Activated naive CD8-positive, alpha-beta T cell treated with anti-CD3 and anti-CD28 coated beads, Interleukin-2, amount 10 ng/mL, durations not matched to agents 7 days and 5 days (primary cell): ENCODE data around the gene CST6. TPM values are rescaled to one million over a fixed set of nuclear protein-coding genes. Genes with fewer than 3 reads are reported as not detected.
A peak's percentile ranks its signal among the peaks of the same experiment; 100 is the strongest.

Experiments
- ATAC-seq: fragments of 150-1000 bp; cut with Tn5 transposase; one replicate; pipeline ENCODE4 v1.10.0; 2021; ENCODE audit warnings: low read depth, moderate library complexity
- POLR2A ChIA-PET: fragments of 350-600 bp; sonication (Branson Sonifier 250); formaldehyde crosslinking; loops from one replicate; lab custom pipeline; 2021; ENCODE audit warnings: antibody characterized with exemption; lab: Charles Lee
- DNase-seq: peaks from one replicate; pipeline ENCODE4 v3.0.0; 2021
- H3K27ac Mint-ChIP-seq: one replicate; pipeline ENCODE4 v1.8.0; 2022; ENCODE audit warnings: mild to moderate bottlenecking, mixed read lengths
- H3K27me3 Mint-ChIP-seq: one replicate; pipeline ENCODE4 v1.8.0; 2022; ENCODE audit warnings: mild to moderate bottlenecking, moderate library complexity, mixed read lengths
- H3K36me3 Mint-ChIP-seq: one replicate; pipeline ENCODE4 v1.8.0; 2021; ENCODE audit warnings: mild to moderate bottlenecking, mixed read lengths
- H3K4me1 Mint-ChIP-seq: one replicate; pipeline ENCODE4 v1.8.0; 2021; ENCODE audit warnings: mixed read lengths
- H3K4me3 Mint-ChIP-seq: one replicate; pipeline ENCODE4 v1.8.0; 2022; ENCODE audit warnings: mild to moderate bottlenecking, moderate library complexity, mixed read lengths
- H3K9me3 Mint-ChIP-seq: one replicate; pipeline ENCODE4 v1.8.0; 2021; ENCODE audit warnings: mixed read lengths
- total RNA-seq, 2 experiments: library from RNA; stranded (reverse); gene quantifications; one replicate each; pipeline ENCODE4 v1.2.3, GENCODE V29; 2021

CST6 gene
- total RNA-seq, 2 experiments from 2014 or later = not detected

DNA sequence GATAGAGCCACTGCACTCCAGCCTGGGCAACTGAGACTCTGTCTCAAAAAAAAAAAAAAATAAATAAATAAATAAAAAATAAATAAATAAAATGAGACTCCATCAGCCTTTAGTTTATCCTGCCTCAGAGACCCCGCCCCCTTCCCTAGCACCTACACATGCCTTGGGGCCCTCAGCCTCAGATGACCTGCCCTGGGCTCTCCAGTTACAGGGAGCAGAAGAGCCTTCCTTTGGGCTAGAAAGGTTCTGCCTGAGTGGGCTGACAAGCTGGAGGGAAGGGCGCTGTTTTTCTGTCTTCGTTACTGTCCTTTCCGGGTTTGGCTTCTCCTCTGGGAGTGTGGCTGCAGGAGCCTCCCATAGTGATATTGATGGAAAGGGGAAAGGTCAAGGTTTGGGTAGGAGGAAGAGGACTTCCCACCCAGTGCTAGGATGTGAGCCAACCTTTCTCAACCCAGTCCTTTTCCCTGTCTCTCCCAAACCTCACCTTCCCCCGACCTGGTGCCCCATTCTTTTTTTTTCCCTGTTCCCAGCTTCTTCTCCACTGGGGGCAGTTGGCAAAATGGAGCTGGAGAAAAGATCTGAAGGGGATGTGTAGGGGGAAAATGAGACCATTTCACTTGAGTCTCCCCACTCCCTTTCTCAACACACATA, 38.9 kb downstream of the CST6 start:
- ATAC-seq (no peak), DNase-seq (no peak)
- H3K4me1 Mint-ChIP-seq = peaks cover 28% of the 10 kb centered on the region
- peaks cover 14% of the 10 kb centered on the region for H3K27me3 Mint-ChIP-seq
- no peaks in the 10 kb centered on the region for H3K9me3 Mint-ChIP-seq
- POLR2A ChIA-PET = interaction anchor here (0.5 to 6.5 kb wide), 7 partner anchors 18 to 424 kb away, joined by 4 to 62 read pairs (median 5); partner anchors contain the start of genes MUS81 and PACS1
- H3K27ac Mint-ChIP-seq = peak overlapping the region; percentile 83
- peaks cover 18% of the 10 kb centered on the region for H3K36me3 Mint-ChIP-seq
- peak overlapping the region; percentile 99 for H3K4me3 Mint-ChIP-seq

- H3K4me3 Mint-ChIP-seq = peak overlapping the region; percentile 99
- peaks cover 14% of the 10 kb centered on the region for H3K27me3 Mint-ChIP-seq
- no peaks in the 10 kb centered on the region for H3K9me3 Mint-ChIP-seq
- H3K27ac Mint-ChIP-seq = peak overlapping the region; percentile 83
- no peak for DNase-seq
- H3K36me3 Mint-ChIP-seq = peaks cover 20% of the 10 kb centered on the region
- H3K4me1 Mint-ChIP-seq = peaks cover 28% of the 10 kb centered on the region
- no peak for ATAC-seq
- POLR2A ChIA-PET = interaction anchor here (0.5 to 6.5 kb wide), 12 partner anchors 17 to 425 kb away, joined by 3 to 62 read pairs (median 5); partner anchors contain the start of genes CCDC85B, MUS81 and PACS1
Observed at GRCh38 chr11:66051371-66051765, 39.6 kb downstream of the CST6 start.

DNA sequence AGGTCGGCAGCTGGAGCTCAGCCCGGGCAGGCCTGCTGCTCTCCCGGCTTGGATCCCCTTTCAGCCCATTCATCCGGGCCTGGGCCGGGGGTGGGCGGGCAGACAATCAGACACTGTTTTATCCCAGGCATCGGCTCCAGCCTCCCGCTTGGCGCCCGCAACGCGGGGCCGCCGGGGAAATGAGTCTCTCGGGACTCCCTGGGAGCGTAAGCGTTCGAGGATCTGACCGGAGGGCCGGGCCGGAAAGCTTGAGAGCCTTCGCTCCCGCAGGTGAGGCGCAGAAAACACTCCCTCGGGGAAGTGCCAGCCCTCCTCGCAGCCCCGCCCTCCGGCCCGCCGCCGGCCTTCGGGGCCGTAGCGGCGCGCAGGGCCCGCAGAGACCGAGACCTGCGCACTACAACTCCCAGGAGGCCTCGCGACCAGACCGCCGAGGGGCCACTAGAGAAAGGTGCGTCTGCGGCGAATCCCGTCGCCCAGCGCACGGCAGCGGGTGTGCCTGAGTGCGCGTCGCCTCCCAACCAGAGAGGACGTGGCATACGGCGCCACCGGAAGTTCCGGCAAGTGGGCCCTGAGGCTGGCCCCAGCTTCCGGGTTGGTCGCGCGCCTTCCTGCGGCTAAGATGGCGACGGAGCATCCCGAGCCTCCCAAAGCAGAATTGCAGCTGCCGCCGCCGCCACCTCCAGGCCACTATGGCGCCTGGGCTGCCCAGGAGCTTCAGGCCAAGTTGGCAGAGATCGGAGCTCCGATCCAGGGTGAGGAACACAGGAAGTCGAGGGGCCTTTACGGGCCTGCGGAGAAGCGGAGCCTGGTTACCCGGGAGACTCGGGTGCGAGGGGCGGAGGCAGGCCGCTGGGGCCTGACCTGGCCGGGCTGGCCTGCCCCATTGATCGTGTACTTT, 40.2 kb downstream of the CST6 start, which contains the start of gene SF3B2:
Gene SF3B2, plus strand, starts transcription at position 599 of the 898 bp plus-strand sequence. Its CDS starts 21 bp downstream, at position 620.
- no peaks in the 10 kb centered on the region for H3K9me3 Mint-ChIP-seq
- H3K4me3 Mint-ChIP-seq = peak within 1 kb of the TSS; percentile 99
- peaks cover 20% of the 10 kb centered on the region for H3K36me3 Mint-ChIP-seq
- H3K27me3 Mint-ChIP-seq = peaks cover 10% of the 10 kb centered on the region
- peaks cover 28% of the 10 kb centered on the region for H3K4me1 Mint-ChIP-seq
- POLR2A ChIA-PET = interaction anchor here (0.6 to 6.5 kb wide), 24 partner anchors 11 to 437 kb away, joined by 3 to 62 read pairs (median 5); partner anchors contain the start of genes BANF1, CCDC85B, CFL1 and EIF1AD
- DNase-seq (peak; percentile 96), ATAC-seq (peak; percentile 99)
- H3K27ac Mint-ChIP-seq = peak within 1 kb of the TSS; percentile 92

DNA sequence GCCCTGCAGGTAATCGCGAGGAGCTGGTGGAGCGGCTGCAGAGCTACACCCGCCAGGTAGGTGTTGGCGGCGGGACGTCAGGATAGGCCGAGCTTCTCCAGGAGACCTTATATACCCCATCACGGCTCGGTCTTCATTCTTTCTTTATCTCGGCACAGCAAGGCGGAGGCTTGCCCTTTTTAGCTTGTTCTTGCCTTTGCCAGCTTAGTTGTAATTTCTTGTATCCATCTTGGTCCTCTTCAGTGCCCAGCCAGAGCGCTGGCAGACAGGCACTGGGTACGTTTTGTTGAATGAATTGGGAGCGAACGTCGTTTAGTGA, 40.8 kb downstream of the CST6 start:
- Mint-ChIP-seq H3K9me3 (no peaks in the 10 kb centered on the region), H3K27me3 (peaks cover 10% of the 10 kb centered on the region), H3K36me3 (peaks cover 23% of the 10 kb centered on the region), H3K4me3 (peak overlapping the region; percentile 99), H3K4me1 (peaks cover 28% of the 10 kb centered on the region), H3K27ac (peak overlapping the region; percentile 92)
- DNase-seq (no peak), ATAC-seq (no peak)
- POLR2A ChIA-PET = interaction anchor here (0.9 to 6.5 kb wide), 17 partner anchors 11 to 438 kb away, joined by 3 to 62 read pairs (median 5); partner anchors contain the start of genes BANF1, CCDC85B, CFL1 and EIF1AD

- H3K27me3 Mint-ChIP-seq = no peaks in the 10 kb centered on the region
- H3K4me3 Mint-ChIP-seq = no peak overlapping the region
- H3K4me1 Mint-ChIP-seq = peaks cover 29% of the 10 kb centered on the region
- no peaks in the 10 kb centered on the region for H3K9me3 Mint-ChIP-seq
- ATAC-seq = no peak
- peaks cover 36% of the 10 kb centered on the region for H3K36me3 Mint-ChIP-seq
- no peak for DNase-seq
- H3K27ac Mint-ChIP-seq = peak overlapping the region; percentile 13
- POLR2A ChIA-PET = interaction anchor here (6.5 kb wide), 1 partner anchor 14 kb away, joined by 62 read pairs; the partner anchor contains the start of gene PACS1
Observed at GRCh38 chr11:66055021-66055420, 43.2 kb downstream of the CST6 start.

DNA sequence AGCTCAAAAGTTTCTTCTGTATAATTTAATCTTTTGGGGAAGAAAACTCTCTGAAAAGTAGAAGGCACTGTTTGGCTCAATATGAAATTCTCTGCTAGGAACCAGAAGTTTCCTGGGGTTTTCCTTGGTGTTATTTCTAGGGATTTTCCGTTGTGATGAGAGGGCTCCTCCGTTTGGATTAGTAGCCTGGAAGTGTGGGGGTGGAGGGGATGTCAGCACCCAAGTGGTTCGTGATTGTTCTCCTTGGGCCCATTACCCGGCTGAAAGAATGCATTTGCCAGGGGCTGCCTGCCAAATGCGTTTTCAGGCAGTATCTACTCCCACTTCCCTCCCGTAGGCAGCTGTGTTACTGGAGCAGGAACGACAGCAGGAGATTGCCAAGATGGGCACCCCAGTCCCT, 44.7 kb downstream of the CST6 start:
- H3K27ac Mint-ChIP-seq = peak overlapping the region; percentile 45
- H3K4me3 Mint-ChIP-seq = no peak overlapping the region
- no peak for DNase-seq
- peaks cover 46% of the 10 kb centered on the region for H3K36me3 Mint-ChIP-seq
- POLR2A ChIA-PET = interaction anchor here (6.5 kb wide), 1 partner anchor 12 kb away, joined by 62 read pairs; the partner anchor contains the start of gene PACS1
- H3K9me3 Mint-ChIP-seq = no peaks in the 10 kb centered on the region
- no peak for ATAC-seq
- no peaks in the 10 kb centered on the region for H3K27me3 Mint-ChIP-seq
- H3K4me1 Mint-ChIP-seq = peaks cover 24% of the 10 kb centered on the region

GRCh38 chr11:66059966-66060680, 48.3 kb downstream of the CST6 start:
- ATAC-seq = no peak
- no peaks in the 10 kb centered on the region for H3K27me3 Mint-ChIP-seq
- peaks cover 23% of the 10 kb centered on the region for H3K4me1 Mint-ChIP-seq
- POLR2A ChIA-PET = no interaction called here
- peaks cover 59% of the 10 kb centered on the region for H3K36me3 Mint-ChIP-seq
- H3K4me3 Mint-ChIP-seq = no peak overlapping the region
- no peak for DNase-seq
- no peaks in the 10 kb centered on the region for H3K9me3 Mint-ChIP-seq
- no peak overlapping the region for H3K27ac Mint-ChIP-seq

- Mint-ChIP-seq H3K4me3 (no peak overlapping the region), H3K4me1 (peaks cover 24% of the 10 kb centered on the region), H3K9me3 (no peaks in the 10 kb centered on the region), H3K27me3 (no peaks in the 10 kb centered on the region), H3K27ac (no peak overlapping the region), H3K36me3 (peaks cover 60% of the 10 kb centered on the region)
- POLR2A ChIA-PET = no interaction called here
- ATAC-seq (no peak), DNase-seq (no peak)
Observed at GRCh38 chr11:66061268-66061667, 49.5 kb downstream of the CST6 start.

DNA sequence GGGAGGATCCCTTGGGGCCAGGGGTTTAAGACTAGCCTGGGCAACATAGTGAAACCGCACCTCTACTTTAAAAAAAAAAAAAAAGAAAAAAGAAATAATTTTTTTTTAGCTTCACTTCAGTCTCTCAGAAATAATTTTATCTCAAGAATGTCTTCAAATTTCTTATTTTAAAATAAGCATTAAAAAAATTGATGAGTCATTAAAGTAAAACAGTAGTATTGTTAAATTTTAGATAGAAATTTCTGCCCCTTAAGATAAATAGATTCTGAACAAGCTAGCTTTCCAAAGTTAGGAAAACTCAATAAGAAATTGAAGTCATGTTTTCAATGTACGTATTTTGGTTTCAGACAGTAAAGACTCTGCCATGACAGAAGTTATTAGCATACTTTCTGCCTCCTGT, 50.6 kb downstream of the CST6 start:
- no peak overlapping the region for H3K4me3 Mint-ChIP-seq
- POLR2A ChIA-PET = interaction anchor here (2.2 kb wide), 1 partner anchor 10 kb away, joined by 10 read pairs; the partner anchor contains the start of gene SF3B2
- peaks cover 34% of the 10 kb centered on the region for H3K4me1 Mint-ChIP-seq
- peaks cover 64% of the 10 kb centered on the region for H3K36me3 Mint-ChIP-seq
- peak overlapping the region; percentile 60 for H3K27ac Mint-ChIP-seq
- H3K27me3 Mint-ChIP-seq = no peaks in the 10 kb centered on the region
- DNase-seq (no peak), ATAC-seq (no peak)
- H3K9me3 Mint-ChIP-seq = no peaks in the 10 kb centered on the region

Other genes with a start within 250 kb of the CST6 start
- 10 to 100 TPM; 27.9 to 29.0 TPM for gene AP5B1, start 231.0 kb upstream of the CST6 start, total RNA-seq
- gene OVOL1, start 224.9 kb upstream of the CST6 start, total RNA-seq = under 1 TPM; 0.14 to 0.17 TPM
- gene SNX32, start 178.0 kb upstream of the CST6 start, total RNA-seq = 1 to 10 TPM; 2.6 to 3.6 TPM
- gene CFL1, start 153.8 kb upstream of the CST6 start, total RNA-seq = 1,000 to 10,000 TPM; 1,357 to 1,424 TPM
- gene MUS81, start 151.6 kb upstream of the CST6 start, total RNA-seq = 100 to 1,000 TPM; 102 to 110 TPM
- gene EFEMP2, start 139.2 kb upstream of the CST6 start, total RNA-seq = 10 to 100 TPM; 15.3 to 20.0 TPM
- 100 to 1,000 TPM; 161 to 175 TPM for gene CTSW, start 132.2 kb upstream of the CST6 start, total RNA-seq
- 10 to 100 TPM; 78.2 to 82.9 TPM for gene FIBP, start 123.5 kb upstream of the CST6 start, total RNA-seq
- 10 to 100 TPM; 59.8 to 66.3 TPM for gene CCDC85B, start 121.3 kb upstream of the CST6 start, total RNA-seq
- gene FOSL1, start 111.6 kb upstream of the CST6 start, total RNA-seq = 1 to 10 TPM; 1.9 to 2.0 TPM
- gene C11orf68, start 92.9 kb upstream of the CST6 start, total RNA-seq = 10 to 100 TPM; 39.8 to 42.8 TPM
- gene DRAP1, start 92.6 kb upstream of the CST6 start, total RNA-seq = 100 to 1,000 TPM; 225 to 259 TPM
- gene TSGA10IP, start 66.5 kb upstream of the CST6 start, total RNA-seq = not detected
- 10 to 100 TPM; 79.3 to 83.5 TPM for gene SART1, start 50.3 kb upstream of the CST6 start, total RNA-seq
- 10 to 100 TPM; 53.4 to 57.5 TPM for gene EIF1AD, start 9.9 kb upstream of the CST6 start, total RNA-seq
- gene BANF1, start 9.5 kb upstream of the CST6 start, total RNA-seq = 100 to 1,000 TPM; 183 to 187 TPM
- not detected for gene CATSPER1, start 14.5 kb downstream of the CST6 start, total RNA-seq
- gene GAL3ST3, start 37.2 kb downstream of the CST6 start, total RNA-seq = under 1 TPM; 0.14 to 0.44 TPM
- 100 to 1,000 TPM; 231 to 246 TPM for gene SF3B2, start 40.4 kb downstream of the CST6 start, total RNA-seq
- 100 to 1,000 TPM; 138 to 162 TPM for gene PACS1, start 58.3 kb downstream of the CST6 start, total RNA-seq
- 10 to 100 TPM; 39.3 to 41.9 TPM for gene KLC2, start 245.7 kb downstream of the CST6 start, total RNA-seq